ENCODE results near the gene GUCA2A. TPM values are rescaled to one million over a fixed set of nuclear protein-coding genes. Genes with fewer than 3 reads are reported as not detected.

The GUCA2A gene
- total and polyA plus RNA-seq, 9 of the 15 experiments (the other 6 are each of a cell fraction or from before 2014, with no cell fraction given): not detected

GRCh38 chr1:42117214-42117613 is 47.3 kb downstream of the GUCA2A start:
- in situ Hi-C loops (cut with MboI): no loop called here
- no peak for FAIRE-seq
- Histone ChIP-seq H3K27me3 (ENCODE audit: control insufficient read depth in 2 of 2, insufficient read depth in 2 of 2, low read length in 2 of 2) (peaks cover 7 to 19% of the 10 kb centered on the region in 2 experiments; a peak in 3 of 5 replicates), H3K9me1 (ENCODE audit: control insufficient read depth, insufficient read depth, low read length) (no peaks in the 10 kb centered on the region), H2AFZ (ENCODE audit: low read depth, low read length) (no peak overlapping the region), H3K27ac (ENCODE audit: extremely low read depth, low read depth, low read length) (no peak overlapping the region), H3K9ac (ENCODE audit: insufficient read depth in 1 of 2, low read depth in 2 of 2, low read length in 2 of 2) (no peak overlapping the region), H3K36me3 (ENCODE audit: control insufficient read depth, insufficient read depth, low read length) (no peaks in the 10 kb centered on the region), H3K9me3 (replicated peaks; ENCODE audit: control insufficient read depth, insufficient read depth, low read depth, low read length) (no peaks in the 10 kb centered on the region), H3K79me2 (ENCODE audit: control insufficient read depth, insufficient read depth, low read length) (no peaks in the 10 kb centered on the region), H3K4me2 (ENCODE audit: insufficient read depth, low read length) (no peak overlapping the region), H3K4me3 (no peak overlapping the region), H4K20me1 (replicated peaks; ENCODE audit: control insufficient read depth, insufficient read depth, low read length) (no peaks in the 10 kb centered on the region), H3K4me1 (replicated peaks in 1 of 2; ENCODE audit: control insufficient read depth in 2 of 2, insufficient read depth in 2 of 2, low read length in 2 of 2) (no peaks in the 10 kb centered on the region)
- intact Hi-C loops (cut with micrococcal nuclease): no loop called here
- CTCF ChIA-PET (ENCODE audit: low intra/inter-chr PET ratio): no interaction called here
- ATAC-seq: no peak
- no TSS peak for BruUV-seq (replicated peaks)
- POLR2A ChIA-PET: interaction anchor here (1.0 to 2.7 kb wide), 2 partner anchors 11 to 14 kb away, joined by 3 to 9 read pairs; no protein-coding TSS in a partner anchor
- no peak for DNase-seq (ENCODE audit: extremely low read depth in 1 of 4, low spot score in 3 of 4)
- TF ChIP-seq POLR2B (IDR thresholded peaks at IDR 0.05; ENCODE audit: low read depth, partially characterized antibody) (no peak), CEBPG (CRISPR knock-in tag; IDR thresholded peaks at IDR 0.05) (no peak), CEBPG (tag; conservative IDR thresholded peaks at IDR 0.05 in 1 of 2, IDR thresholded peaks at IDR 0.05 in 1 of 2) (peak; percentile 73 to 78), MCM3 (IDR thresholded peaks at IDR 0.05) (no peak), POLR2G (IDR thresholded peaks at IDR 0.05; ENCODE audit: low read depth, low read length) (no peak), CEBPB (tag; IDR thresholded peaks at IDR 0.05) (peak; percentile 71), JUNB (CRISPR knock-in tag; conservative IDR thresholded peaks at IDR 0.05) (no peak)
- TF ChIP-seq, protein P1, sequence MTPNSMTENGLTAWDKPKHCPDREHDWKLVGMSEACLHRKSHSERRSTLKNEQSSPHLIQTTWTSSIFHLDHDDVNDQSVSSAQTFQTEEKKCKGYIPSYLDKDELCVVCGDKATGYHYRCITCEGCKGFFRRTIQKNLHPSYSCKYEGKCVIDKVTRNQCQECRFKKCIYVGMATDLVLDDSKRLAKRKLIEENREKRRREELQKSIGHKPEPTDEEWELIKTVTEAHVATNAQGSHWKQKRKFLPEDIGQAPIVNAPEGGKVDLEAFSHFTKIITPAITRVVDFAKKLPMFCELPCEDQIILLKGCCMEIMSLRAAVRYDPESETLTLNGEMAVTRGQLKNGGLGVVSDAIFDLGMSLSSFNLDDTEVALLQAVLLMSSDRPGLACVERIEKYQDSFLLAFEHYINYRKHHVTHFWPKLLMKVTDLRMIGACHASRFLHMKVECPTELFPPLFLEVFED (CRISPR knock-in tag; conservative IDR thresholded peaks at IDR 0.05): no peak
- WGBS (ENCODE audit: insufficient coverage, low coverage, missing lambda C conversion rate): 3% methylated on average over 5 of the region's 5 CpGs

Measured in K562 (cell line).